SIG-M5 (cell line): ENCODE data around the gene CD74.

Experiments
- DNase-seq: peaks from one replicate; lab custom pipeline; 2025; lab: John Stamatoyannopoulos, UW

The CD74 gene

DNA sequence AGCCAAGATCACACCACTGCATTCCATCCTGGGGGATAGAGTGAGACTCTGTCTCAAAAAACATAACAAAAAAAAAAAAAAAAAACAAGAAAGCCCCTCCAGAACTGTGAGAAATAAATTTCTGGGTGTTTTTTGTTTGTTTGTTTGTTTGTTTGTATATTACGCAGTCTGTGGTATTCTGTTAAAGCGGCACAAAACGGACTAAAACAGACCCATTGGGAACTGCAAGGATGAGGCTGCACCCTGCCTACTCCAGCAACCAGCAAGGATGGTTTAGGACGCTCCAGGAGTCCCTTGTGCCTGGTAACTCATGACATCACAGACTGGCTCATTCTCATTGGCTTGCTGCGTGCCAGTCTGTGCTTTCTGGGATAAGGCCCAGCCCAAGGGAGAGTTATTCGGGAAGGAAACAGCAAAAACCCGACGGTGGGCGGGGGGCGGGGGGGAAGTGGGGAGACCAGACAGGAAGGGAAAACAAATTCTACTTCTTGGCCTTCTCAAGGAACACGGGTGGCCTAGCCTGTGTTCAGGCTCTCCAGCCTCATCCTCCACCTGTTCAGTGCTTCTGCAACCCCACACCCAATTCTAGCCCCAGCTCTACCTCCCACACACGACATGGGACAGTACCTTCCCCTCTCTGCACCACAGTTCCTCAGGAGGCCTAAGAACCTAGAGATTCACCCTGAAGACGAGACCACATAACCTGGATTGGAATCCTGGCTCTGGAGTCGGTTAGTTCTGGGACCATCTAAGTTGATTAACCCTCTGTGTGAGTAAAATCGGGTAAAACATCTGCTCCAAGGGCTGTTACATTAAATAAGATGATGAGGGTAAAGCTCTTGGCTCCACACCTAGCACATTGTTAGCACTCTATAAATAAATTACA, 2.8 kb downstream of the CD74 start:
- DNase-seq: peak; percentile 49

DNA sequence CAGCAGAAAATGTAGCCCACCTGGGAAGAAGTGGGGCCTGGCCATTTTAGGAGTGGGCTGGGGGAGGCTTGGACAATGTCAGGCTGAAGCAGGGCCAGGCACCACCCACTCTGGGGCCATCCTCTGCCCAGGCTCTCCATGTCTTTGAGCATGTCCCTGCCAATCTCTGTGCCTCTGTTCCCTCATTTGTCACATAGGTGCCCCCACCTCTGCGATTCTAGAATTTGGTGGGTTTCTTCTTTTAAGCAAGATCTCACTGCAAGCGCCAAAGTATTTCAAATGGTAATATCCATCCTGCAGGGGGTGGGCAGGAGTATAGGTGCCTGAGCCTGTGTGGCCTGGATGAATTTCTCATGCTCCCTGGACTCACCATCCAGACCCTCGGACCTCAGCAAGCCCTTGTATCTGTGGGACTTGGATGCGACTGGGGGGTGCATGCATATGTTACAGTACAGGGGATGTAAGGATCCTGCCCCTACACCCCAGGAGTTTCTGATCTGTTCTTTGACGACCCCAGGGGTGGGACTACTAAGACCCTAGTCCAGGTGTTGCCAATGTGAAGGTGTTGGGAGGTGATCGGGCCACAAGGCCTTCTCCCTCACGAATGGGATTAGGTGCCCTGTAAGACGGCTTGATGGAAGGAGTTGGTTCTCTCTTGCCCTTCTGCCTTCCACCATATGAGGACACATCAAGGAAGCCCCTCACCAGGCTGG, 4.3 kb downstream of the CD74 start:
- no peak for DNase-seq

- DNase-seq: no peak
Measured at GRCh38 chr5:150407096-150407720, 5.5 kb downstream of the CD74 start.

GRCh38 chr5:150406723-150407095, 6.0 kb downstream of the CD74 start:
- DNase-seq: no peak

- DNase-seq: no peak
Measured at GRCh38 chr5:150406103-150406722, 6.5 kb downstream of the CD74 start.

DNA sequence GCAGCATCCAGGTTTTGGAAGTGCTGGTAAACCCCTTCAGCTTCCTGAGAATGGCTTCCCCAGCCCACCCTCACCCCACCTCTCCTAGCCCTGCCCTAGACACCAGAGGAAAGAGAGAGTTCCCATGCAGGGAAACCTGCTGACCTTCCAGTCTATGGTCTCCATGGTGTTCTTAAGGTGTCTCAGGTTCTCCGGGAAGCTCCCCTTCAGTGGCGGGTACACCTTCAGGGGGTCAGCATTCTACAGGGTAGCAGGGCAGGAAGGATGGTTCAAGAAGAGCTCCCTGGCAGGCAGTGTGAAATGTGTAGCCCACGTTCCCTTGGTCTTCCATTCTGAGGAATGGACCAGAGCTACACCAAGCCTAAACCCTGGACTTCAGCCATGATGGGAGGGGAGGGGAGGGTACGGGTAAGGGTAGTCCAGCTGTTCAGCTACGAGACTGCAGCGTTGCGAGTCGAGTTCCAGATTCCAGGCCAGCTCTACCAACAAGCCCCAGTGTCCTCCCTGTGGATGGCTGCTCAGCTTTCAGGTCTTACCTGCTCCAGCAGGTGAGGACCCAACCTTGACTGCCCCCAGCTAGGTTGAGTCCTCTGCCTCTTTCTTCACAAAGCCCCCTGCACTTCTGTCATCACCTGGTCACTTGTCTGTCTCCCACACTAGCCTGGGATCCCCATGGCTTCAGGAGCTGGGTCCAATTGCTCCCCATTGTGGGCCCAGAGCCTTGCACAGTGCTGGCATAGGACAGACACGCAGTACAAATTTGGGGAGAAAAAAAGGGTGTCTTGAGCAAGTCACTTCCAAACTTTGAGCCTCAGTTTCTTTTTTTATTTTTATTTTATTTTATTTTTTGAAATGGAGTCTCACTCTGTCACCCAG, 7.5 kb downstream of the CD74 start:
- no peak for DNase-seq

GRCh38 chr5:150404535-150404934, 8.2 kb downstream of the CD74 start:
- no peak for DNase-seq

DNA sequence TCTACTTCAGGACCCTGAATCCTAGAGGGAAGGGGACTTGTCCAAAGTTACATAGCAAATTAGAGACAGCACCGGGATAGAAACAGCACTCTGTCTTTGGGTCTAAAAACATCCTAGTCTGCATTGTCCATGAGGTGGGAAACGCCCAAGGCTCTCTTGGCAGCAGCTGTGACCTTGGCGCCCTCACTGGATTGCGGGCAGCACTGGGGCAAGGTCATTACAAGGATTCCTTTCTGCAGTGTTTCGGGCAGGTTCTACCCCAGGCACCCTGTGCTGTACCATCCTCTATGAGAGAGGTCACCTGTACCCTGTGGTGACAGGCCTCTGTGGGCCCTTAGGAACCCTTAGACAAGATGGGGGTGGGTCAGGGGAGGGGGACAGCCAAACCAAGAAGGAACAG, 8.6 kb downstream of the CD74 start:
- no peak for DNase-seq

GRCh38 chr5:150402901-150403342, 9.8 kb downstream of the CD74 start:
- no peak for DNase-seq

GRCh38 chr5:150402229-150402773, 10.4 kb downstream of the CD74 start:
- no peak for DNase-seq

DNA sequence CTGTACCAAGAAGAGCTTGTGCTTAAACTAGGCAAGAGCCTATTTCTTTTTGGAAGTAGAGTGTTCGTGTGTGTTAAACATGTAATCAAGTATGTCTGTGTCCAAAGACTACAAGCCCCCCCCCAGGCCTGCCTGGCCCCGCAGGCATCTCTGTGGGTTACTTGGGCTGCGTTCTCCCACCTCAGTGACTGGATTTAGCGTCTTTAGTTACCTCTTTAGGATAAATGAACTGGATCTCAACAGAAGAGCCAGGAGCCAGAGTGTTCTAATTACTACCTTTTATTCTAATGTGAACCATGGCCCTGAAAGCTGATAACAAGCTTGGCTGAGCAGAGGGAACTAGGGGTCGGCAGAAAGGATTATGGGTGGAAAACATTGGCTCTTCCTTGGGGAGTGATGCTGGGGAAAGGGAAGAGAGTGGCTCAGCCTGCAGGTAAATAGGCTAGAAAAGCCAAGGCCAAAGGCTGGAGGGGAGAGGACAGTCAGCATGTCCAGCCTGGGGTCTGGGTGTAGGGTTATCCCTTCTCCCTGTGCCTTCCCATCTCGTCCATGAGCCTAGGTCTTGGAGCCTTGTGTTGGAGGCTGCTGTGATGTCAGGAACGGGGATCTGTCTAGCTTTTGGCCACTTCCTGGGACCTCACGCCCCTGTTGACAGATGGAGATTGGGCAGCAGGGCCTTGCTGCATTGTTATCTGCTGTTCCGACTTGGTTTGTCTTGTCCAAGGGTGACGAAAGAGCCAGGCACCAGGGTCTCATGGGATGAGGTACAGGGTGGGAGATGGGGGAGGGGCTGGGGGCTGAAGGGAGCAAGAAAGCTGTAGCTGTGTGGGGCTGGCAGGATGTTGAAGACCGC, 11.1 kb downstream of the CD74 start:
- no peak for DNase-seq

GRCh38 chr5:150401076-150401375, 11.7 kb downstream of the CD74 start:
- DNase-seq: no peak

- DNase-seq: no peak
Measured at GRCh38 chr5:150400316-150401075, 12.2 kb downstream of the CD74 start.

GRCh38 chr5:150399524-150400211, 13.0 kb downstream of the CD74 start:
- DNase-seq: no peak

DNA sequence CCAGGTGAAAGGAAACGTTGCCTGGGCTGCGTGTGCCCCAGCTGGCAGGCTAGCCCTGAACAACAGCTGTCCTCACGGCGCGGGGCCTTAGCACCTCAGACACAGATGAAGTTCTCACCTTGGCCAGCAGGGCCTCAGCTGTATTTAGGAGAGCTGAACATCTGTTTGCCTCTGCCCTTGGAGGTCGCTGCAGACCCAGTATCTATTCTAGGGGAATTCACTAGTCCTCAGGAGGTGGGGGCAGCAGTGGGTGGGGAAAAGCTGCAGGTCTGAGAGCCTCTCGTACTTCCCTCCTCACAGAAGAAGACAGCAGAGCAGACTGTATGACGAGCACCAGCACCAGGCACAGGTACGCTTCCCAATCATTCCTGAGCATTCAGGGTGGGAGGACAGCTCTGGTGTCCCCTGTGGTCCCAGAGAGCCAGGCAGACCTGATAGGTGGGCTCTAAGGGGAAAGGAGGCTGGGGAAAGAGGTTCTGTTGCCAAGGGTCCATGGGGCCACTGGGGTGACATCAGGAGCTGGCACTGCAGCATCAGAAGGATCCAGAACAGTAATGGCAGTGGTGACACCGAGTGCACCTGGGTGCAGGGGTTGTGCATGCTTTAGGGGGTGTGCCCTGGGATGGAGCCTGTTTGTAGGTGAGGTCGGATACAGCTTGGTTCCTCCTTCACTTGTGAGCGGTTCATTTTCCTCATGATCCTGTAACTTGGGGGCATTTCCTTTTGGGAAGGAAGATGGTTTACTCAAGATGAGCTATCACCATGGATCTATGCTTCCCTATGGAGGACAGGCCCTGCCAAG, 13.8 kb downstream of the CD74 start:
- no peak for DNase-seq

GRCh38 chr5:150397782-150398721, 14.7 kb downstream of the CD74 start:
- no peak for DNase-seq
